ENCODE results near the gene DLST.

Gene DLST

GRCh38 chr14:74952180-74952665, 70.5 kb downstream of the DLST start:
- DNase-seq (ENCODE audit: low read depth in 2 of 2): no peak
- H3K4me3 ChIP-seq (replicated peaks in 1 of 2; ENCODE audit: low read depth in 2 of 2, low read length in 2 of 2): no peak overlapping the region
- TF ChIP-seq CTCF (IDR thresholded peaks at IDR 0.05; ENCODE audit: low read depth, low read length): no peak

- no peak for DNase-seq (ENCODE audit: low read depth in 2 of 2)
- no peak for TF ChIP-seq CTCF (IDR thresholded peaks at IDR 0.05; ENCODE audit: low read depth, low read length)
- H3K4me3 ChIP-seq (replicated peaks in 1 of 2; ENCODE audit: low read depth in 2 of 2, low read length in 2 of 2): no peak overlapping the region
Measured at GRCh38 chr14:74952697-74953484, 71.2 kb downstream of the DLST start.

Measured in cardiac fibroblast (primary cell).